ENCODE data around the gene INHBE.

Gene INHBE

DNA sequence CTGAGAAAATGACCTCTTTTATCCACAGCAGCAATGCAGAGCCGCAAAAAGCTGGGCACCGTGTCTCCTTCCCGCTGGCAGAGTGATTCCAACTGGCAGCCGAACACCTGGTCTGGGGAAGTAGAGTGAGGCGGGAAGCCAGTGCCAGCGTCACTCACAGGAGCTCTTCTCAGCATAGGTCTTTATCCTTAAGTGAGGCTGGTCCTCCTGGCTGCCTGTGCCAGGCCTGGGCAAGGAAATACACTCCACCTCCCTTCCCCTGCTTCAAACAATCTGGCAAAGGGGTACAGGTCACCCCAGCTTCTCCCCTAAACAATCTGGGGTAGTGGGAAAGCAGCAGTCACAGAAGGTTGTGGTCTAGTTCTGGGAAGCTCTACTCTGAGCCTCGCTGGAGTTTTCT is 19.8 kb downstream of the INHBE start:
- no peak for DNase-seq (ENCODE audit: extremely low read depth in 1 of 2, low read depth in 1 of 2)

DNA sequence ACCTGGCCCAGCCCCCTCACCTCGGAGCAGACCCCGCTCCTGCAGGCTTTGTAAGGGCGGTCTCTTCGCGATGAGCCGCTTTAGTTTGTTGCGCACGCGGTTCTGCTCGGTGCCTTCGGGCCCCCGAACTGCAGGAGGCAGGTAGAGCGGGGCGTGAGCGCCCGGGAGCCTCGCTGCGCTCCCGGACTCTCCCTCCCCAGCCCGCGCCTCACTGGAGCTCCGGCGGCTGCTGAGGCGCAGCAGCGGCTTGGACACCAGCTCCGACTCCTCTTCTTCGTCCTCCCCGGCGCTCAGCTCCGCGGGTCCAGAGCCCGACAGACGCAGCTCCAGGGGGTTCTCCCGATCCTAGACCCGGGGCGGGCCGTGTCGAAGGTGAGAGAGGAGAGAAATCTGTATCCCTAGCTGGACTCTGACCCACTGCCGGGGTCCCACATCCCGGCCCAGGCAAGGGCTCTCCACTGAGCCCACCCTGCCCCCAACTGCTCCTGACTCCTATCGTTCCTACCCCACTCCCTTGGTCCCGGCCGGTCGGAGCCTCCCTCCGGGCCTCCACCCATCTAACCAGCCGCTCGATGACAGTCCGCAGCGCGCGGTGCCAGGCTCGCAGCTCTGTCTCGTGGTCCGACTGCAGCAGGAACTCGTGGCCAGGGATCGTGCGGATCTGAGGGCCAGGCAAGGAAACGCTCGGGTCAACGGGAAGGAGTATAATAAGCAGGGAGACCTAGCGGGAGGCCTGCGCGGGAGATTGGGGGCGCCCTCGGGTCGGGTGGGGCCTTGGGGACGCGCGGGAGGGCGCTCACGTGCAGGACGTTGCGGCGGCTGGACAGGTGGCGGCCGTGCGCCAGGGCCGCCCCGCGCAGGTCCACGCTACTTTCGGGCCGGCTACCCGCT is 20.4 kb downstream of the INHBE start:
- DNase-seq (ENCODE audit: extremely low read depth in 1 of 2, low read depth in 1 of 2): no peak

DNA sequence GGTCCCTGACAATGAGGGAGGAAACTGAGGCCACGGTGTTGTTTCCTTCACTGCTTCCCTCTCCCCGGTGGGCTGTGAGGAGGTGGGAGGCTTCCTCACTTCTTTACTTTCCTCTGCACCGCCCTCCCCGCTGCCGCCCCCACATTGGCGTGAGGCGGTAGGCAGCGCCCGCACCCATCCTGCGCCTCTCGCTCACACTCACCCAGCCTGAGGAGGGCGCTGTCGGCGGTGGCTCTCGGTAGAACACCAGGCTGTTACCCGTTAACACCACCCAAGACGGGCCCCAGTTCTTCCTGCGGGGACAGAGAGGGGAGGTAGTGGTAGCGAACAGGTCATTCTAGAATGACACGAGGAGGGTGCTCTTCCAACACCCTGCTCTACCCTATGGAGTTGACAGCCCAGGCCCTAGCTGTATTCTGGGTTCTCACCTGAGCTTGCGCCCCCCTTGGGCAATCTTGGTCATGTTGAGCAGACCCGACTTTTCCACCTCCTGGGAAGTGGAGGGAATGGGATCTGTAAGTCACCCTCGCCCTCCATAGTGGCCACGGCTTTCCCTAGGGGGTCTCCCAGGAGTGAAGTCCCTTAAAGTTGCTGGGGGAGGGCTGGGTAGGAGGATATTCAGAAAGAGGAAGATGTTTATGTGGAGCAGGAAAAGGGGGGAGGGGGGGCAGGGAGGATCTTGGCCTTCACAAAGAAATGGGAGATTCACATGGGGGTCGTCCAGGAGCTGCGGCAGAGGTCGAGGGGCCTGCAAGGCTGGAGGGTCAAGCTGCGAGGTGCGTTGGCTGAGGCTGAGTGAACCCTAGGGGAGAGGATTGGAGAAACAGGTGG is 21.3 kb downstream of the INHBE start:
- no peak for DNase-seq (ENCODE audit: extremely low read depth in 1 of 2, low read depth in 1 of 2)

DNA sequence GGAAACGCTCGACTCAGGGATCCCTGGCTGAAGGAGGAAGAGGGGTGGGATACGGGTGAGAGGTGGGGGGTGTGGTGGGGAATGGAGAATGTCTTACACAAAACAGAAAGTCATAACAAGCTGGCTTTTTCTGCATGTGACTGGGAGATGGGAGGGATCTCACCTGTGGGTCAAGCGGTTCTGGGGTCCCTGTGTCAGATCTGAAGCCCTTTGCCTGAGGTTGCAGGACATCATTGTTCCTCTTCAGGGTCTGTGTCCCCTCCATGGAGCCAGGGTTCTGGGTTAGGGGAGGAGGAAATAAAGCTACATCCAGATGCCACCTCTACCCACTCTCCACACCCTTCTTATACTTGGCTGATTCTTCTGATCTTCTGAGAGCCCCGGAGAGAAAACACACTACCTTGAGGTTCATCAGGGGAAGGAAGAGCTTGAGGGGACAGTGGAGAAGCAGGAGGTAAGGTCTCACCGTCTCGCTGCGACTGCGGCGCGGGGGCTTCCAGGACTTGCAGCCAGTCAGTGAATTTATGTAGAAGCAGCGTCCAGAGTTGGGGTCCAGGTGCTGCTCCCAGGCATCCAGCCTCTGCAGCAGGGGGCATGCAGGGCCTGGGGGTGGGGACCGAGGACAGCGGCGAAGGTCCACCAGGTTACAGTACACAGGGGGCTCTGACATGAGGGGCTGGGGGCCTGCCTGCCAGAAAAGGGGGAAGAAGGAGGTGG is 22.0 kb downstream of the INHBE start:
- DNase-seq (ENCODE audit: extremely low read depth in 1 of 2, low read depth in 1 of 2): no peak

DNA sequence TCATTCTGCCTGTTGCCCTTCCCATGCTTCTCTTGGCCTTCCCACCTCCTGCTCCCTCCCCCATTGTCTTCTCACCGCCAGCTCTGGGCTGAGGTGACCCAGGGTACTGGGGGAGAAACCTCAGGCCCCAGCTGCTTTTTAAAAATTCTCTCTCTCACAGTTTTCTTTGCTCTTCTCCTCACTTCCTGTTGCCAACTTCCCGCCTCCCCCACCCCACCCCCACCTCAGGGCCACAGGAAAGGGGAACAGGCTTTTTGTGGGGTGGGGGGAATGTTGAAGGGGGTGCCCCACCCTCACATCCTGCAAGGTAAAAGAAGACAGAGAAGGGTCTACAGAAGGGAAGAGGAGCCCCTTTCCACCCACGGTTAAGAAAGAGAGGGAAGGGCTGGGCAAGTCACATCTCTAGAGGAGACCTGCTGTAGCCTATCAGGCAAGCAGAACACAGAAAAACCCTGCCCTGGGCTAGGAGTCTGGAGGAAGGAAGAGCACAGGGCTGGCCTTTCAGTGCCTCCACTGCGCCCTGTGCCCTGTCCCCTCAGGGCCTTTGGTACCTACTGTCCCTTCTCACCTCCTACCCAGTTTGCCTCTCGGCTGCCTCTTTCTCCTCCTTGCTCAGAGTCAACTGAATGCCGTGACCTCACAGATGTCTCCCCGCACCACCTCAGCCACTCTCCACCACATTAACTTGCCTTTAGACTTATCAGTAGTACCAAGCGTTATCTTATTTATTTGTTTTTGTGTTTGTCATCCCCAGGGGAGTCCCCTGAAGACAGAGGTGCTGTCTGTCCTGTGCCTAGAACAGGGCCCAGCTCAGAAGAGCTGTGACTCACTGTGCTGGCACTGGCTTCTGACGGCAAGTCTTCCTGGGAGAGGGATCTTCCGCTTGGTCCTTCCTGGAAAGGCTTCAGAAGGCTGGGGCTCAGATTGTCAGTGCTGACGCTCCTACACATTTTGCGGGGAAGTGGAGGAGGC is 22.9 kb downstream of the INHBE start:
- no peak for DNase-seq (ENCODE audit: extremely low read depth in 1 of 2, low read depth in 1 of 2)

DNA sequence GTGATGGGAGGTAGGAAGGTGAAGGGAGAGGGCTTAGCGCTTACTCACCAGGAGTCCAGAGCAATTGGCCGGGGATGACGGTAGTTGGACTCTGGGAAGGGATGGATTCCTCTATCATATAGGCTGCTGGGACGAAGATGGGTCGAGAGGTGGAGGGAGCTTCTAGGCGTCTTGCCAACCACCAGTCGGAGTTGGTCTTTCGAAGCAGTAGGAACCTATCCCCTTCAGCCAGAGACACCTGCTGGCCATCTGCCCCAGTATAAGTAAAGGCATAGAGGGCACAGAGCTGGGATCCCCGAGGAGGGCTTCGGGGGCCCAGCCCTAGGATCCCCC is 23.9 kb downstream of the INHBE start:
- DNase-seq (ENCODE audit: extremely low read depth in 1 of 2, low read depth in 1 of 2): no peak

DNA sequence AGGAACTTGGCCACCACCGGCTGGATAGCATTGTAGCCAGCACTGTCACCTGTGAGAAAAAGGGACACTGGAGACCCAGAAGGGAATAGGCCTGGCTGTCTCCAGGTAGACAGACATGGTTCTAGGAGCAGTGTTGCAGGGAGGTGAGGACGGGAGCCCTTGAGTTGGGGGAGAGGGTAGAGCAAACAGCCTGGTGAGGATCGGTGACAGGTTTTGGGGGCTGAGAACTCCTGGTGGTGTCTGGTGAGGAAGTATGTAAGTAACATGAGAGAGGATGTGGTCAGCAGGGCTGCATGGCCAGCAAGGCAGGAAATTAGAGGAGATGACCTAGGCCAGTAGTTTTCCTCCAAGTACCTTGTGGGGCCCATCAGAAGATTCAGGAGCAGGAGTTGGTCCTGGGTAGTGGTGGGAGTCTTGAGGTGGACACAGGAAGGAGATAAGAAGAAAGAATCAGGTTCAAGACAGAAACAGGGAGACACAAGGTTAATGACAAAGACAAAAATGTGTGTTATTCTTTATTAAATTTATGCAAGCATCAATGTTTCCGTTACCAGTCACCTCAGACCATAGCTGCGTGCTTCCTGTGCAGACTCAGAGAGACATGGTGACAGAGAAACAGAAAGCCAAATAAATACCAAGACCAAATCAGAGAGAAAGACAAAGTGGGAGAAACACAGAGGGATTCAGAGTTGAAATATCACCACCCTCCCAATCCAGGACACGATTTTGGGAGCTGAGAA is 24.4 kb downstream of the INHBE start, which contains the start of gene ARHGAP9:
TSS of gene ARHGAP9 (minus strand) at position 491 of the 740 bp plus-strand sequence. CDS start at position 31, 460 bp downstream.
- no peak for DNase-seq (ENCODE audit: extremely low read depth in 1 of 2, low read depth in 1 of 2)

DNA sequence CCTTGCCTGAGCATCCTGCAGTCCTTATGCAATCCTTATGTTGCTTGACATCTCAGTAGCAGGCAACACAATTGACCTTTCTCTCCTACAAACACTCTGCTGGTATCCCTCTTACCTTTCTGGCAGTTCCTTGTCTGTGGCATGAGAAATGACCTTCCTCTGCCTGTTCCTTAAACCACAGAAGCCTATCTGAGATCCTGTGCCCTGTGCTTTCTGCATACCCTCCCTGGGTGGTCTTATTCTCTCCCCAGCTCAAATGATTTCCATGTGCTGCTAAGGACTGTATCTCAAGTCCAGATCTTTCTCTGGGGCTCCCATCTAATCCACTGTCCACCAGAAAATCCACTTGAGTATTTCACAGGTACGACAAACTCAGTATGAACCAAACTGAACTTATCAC is 26.6 kb downstream of the INHBE start:
- no peak for DNase-seq (ENCODE audit: extremely low read depth in 1 of 2, low read depth in 1 of 2)

DNA sequence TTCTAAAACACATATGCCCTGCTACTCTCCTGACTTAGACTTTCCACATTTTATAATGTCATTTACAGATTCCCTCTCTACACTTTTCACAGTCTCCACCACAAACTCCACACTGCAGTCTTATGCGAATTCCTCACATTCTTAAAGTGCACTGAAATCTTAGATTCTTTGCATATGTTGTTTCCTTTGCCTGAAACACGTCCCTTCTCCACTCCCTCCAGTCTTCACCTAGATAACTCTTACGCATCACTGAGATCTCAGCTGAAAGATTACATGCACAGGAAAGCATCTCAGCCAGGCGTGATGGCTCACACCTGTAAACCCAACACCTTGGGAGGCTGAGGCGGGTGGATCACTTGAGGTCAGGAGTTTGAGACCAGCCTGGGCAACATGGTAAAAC is 28.4 kb downstream of the INHBE start:
- no peak for DNase-seq (ENCODE audit: extremely low read depth in 1 of 2, low read depth in 1 of 2)

DNA sequence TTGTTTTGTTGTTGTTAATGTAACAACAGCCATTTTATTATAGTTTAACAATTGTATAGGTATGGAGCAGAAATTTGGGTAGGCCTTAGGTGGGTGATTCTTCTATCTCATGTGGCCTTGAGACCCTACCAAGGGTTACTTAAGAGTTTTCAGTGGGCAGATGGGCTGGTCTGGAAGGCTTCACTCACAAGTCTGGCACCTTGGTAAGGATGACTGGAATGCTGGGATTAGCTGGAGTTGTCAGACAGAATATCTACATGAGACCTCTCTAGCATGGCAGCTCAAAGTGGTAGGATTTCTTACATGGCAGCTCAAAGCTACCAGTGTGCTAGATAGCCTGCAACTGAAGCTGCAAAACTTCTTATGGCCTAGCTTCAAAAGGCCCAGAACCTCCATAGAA is 30.6 kb downstream of the INHBE start:
- DNase-seq (ENCODE audit: extremely low read depth in 1 of 2, low read depth in 1 of 2): no peak

DNA sequence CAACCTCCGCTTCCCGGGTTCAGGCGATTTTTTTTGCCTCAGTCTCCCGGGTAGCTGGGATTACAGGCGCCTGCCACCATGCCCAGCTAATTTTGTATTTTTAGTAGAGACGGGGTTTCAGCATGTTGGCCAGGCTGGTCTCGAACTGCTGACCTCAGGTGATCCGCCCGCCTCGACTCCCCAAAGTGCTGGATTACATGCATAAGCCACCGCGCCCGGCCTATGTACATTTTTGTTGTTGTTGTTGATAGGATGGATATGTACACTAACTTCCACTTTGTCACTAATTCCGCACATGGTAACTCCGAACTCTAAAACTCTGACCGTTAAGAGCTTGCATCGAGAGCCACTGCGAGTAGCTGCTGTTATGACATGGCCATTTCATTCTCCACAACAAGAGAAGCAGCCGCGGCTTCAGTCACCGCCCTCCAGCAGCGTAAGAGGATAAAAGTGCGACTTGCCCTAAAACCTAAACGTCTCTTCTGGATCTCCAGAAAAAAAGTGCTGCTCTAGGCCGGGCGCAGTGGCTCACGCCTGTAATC is 32.0 kb downstream of the INHBE start:
- no peak for DNase-seq (ENCODE audit: extremely low read depth in 1 of 2, low read depth in 1 of 2)

DNA sequence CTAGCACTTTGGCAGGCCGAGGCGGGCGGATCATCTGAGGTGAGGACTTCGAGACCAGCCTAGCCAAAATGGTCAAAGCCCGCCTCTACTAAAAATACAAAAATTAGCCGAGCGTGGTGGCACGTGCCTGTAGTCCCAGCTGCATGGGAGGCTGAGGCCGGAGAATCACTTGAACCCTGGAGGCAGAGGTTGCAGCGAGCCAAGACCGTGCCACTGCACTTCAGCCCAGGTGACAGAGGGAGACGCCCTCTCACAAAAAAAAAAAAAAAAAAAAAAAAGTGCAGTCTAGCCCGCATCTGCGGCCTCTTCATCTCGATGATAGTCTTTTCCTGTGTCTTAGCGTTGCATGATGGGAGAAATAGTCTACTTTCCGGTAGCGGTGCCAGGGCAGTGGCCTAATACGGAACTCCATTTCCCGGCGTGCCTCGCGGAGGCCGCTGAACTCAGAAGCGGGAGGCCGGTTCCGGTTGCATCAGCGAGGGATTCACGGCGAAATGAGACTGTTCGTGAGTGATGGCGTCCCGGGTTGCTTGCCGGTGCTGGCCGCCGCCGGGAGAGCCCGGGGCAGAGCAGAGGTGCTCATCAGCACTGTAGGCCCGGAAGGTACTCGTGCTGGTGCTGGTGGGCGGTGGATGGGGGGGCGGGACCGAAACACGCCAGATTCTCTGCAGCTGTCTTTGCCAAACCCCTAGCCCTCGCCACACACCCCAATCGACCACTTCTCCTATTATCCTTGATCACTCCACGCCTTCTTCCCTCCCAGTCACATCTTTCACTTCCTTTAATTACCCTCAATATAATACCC is 32.7 kb downstream of the INHBE start, which contains the start of gene MARS1:
TSS of gene MARS1 (plus strand) at position 472 of the 805 bp plus-strand sequence. CDS start at position 495, 23 bp downstream.
- peak; percentile 80 to 81 for DNase-seq (ENCODE audit: extremely low read depth in 1 of 2, low read depth in 1 of 2)

DNA sequence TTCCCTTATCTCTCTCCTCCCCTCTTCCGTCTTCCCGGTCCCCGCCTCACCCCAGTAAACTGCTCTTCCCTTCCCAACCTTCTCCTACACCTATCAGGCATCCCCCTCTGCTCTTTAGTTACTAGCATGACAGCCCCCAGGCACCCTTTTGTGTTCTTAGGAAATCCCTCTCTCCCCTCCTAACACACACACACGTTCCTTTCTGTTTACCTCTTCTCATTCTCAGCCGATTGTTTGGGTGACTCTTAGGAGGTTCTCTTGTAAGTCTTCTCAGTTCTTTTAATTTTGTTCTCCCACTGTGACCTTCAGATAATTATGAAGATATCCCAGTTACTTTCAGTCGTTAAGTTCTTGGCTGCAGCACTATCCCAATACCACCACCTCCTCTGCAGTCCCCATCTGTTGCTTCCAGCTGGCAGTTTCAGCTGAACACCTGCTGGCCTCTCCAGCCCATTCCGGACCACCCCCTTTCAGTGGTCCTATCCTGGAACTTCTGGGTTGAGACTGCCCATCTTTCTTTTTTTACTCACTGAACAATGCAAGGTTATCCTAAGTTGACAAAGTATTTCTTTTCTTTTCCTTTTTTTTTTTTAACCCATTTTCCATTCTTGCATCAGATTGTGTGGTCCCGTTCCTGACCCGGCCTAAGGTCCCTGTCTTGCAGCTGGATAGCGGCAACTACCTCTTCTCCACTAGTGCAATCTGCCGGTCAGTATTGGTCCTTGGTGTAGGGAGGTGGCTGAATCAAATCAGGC is 33.5 kb downstream of the INHBE start:
- DNase-seq (ENCODE audit: extremely low read depth in 1 of 2, low read depth in 1 of 2): no peak

DNA sequence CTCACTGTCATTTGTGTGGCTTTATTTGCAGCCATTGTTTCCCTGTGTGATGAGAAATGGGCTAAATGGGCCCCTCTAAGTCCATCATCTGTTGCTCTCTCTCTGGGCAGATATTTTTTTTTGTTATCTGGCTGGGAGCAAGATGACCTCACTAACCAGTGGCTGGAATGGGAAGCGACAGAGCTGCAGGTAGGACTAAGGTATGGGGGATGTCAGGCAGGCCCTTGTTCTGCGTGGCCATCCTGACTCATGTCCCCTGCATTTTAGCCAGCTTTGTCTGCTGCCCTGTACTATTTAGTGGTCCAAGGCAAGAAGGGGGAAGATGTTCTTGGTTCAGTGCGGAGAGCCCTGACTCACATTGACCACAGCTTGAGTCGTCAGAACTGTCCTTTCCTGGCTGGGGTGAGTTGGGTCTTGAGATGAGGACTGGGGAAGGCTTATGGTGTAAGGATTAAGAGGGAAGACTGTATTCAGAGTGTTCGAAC is 34.1 kb downstream of the INHBE start:
- no peak for DNase-seq (ENCODE audit: extremely low read depth in 1 of 2, low read depth in 1 of 2)

DNA sequence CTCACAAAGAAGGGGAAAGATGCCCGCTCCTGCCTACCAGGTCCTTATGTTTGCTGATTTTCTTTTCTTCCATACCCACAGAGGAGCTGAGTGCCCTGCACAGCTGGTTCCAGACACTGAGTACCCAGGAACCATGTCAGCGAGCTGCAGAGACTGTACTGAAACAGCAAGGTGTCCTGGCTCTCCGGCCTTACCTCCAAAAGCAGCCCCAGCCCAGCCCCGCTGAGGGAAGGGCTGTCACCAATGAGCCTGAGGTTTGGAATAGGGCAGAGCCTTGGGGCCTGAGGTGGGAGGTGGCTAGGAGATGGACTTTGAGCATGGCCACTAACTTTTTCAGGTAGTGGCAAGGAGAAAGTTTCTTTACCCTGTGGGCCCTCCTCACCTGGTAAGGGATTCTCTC is 35.0 kb downstream of the INHBE start:
- no peak for DNase-seq (ENCODE audit: extremely low read depth in 1 of 2, low read depth in 1 of 2)

DNA sequence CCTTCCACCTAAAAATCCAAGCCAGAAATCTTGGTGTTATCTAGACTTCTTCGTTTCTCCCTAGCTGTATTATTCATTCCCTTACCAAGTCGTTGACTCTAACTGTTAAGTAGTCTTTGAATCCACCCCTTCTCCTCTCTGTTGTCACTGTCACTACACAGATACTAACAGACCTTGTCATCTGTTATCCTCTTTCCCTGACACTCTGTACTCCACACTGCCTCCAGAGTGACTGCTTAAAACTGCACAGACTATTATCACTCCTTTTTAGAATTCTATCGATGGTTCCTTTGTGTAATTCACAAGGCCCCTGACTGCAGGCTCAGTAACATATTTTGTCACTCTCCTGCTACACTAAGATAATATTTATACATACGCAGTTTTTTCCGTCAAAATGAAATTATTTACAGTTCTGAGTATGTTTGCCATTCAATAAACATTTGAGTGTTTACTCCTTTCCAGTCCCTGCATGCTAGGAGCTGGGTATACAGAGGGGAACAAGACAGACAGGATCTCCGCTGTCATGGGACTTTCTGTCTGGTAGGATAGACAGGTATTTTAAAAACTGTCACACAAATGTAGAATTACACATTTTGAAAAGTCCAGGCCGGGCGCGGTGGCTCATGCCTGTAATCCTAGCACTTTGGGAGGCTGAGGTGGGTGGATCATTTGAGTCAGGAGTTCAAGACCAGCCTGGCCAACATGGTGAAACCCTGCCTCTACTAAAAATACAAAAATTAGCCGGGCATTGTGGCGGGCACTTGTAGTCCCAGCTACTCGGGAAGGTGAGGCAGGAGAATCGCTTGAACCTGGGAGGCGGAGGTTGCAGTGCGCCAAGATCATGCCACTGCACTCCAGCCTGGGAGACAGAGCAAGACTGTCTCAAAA is 36.5 kb downstream of the INHBE start:
- no peak for DNase-seq (ENCODE audit: extremely low read depth in 1 of 2, low read depth in 1 of 2)
